H9 (cell line): ENCODE results near the gene SPDYE1. TPM values are rescaled to one million over a fixed set of nuclear protein-coding genes. Genes with fewer than 3 reads are reported as not detected.

Source experiments
- DNase-seq: peaks from one replicate; pipeline ENCODE4 v3.0.0-alpha.2; 2017
- H2AFZ ChIP-seq: one replicate; pipeline ENCODE4 v1.6.1; 2013; ENCODE audit warnings: mild to moderate bottlenecking, low read length, control low read depth, moderate library complexity
- H2AK5ac ChIP-seq: 2 replicates; pipeline ENCODE4 v1.6.1; 2013; ENCODE audit warnings: low read length, control low read depth, mixed read lengths; ENCODE audit not compliant: insufficient read length
- H2BK120ac ChIP-seq: one replicate; pipeline ENCODE4 v1.6.1; 2013; ENCODE audit warnings: low read depth, mild to moderate bottlenecking, low read length, control low read depth, inconsistent platforms; ENCODE audit not compliant: poor library complexity, severe bottlenecking
- H2BK12ac ChIP-seq: 2 replicates; pipeline ENCODE4 v1.6.1; 2013; ENCODE audit warnings: low read length, control low read depth, mixed read lengths, low read depth; ENCODE audit not compliant: insufficient read length
- H2BK15ac ChIP-seq: 2 replicates; pipeline ENCODE4 v1.6.1; 2013; ENCODE audit warnings: low read depth, low read length, control low read depth
- H2BK20ac ChIP-seq: one replicate; pipeline ENCODE4 v1.6.1; 2013; ENCODE audit warnings: low read depth, mild to moderate bottlenecking, low read length, control low read depth, inconsistent platforms; ENCODE audit not compliant: poor library complexity, severe bottlenecking
- H2BK5ac ChIP-seq: 2 replicates; pipeline ENCODE4 v1.6.1; 2013; ENCODE audit warnings: low read length, control low read depth, mixed read lengths; ENCODE audit not compliant: insufficient read length
- H3K14ac ChIP-seq: 2 replicates; pipeline ENCODE4 v1.6.1; 2013; ENCODE audit warnings: low read length, control low read depth; ENCODE audit not compliant: insufficient read depth
- H3K18ac ChIP-seq: 2 replicates; pipeline ENCODE4 v1.6.1; 2013; ENCODE audit warnings: low read depth, mild to moderate bottlenecking, mixed read lengths, low read length, control low read depth; ENCODE audit not compliant: insufficient read length
- H3K23ac ChIP-seq: 2 replicates; pipeline ENCODE4 v1.6.1; 2013; ENCODE audit warnings: low read length, control low read depth, mixed read lengths, low read depth; ENCODE audit not compliant: insufficient read length
- H3K23me2 ChIP-seq: 2 replicates; pipeline ENCODE4 v1.6.1; 2013; ENCODE audit warnings: low read depth, mild to moderate bottlenecking, mixed read lengths, low read length, control low read depth; ENCODE audit not compliant: insufficient read length, poor library complexity, severe bottlenecking
- H3K27ac ChIP-seq: 2 replicates; pipeline ENCODE4 v1.5.1; 2013; ENCODE audit warnings: low read length, control low read depth, mixed read lengths, low read depth; ENCODE audit not compliant: insufficient read length
- H3K27me3 ChIP-seq: 2 replicates; pipeline ENCODE4 v1.6.1; 2013; ENCODE audit warnings: low read length, control low read depth, inconsistent platforms; ENCODE audit not compliant: insufficient read depth
- H3K4ac ChIP-seq: 2 replicates; pipeline ENCODE4 v1.6.1; 2013; ENCODE audit warnings: low read depth, mild to moderate bottlenecking, control low read depth, inconsistent platforms, low read length, moderate library complexity
- H3K4me1 ChIP-seq: 2 replicates; pipeline ENCODE4 v1.6.1; 2013; ENCODE audit warnings: low read length, control low read depth, inconsistent platforms; ENCODE audit not compliant: insufficient read depth
- H3K4me2 ChIP-seq: 2 replicates; pipeline ENCODE4 v1.6.1; 2013; ENCODE audit warnings: low read length, control low read depth, mixed read lengths; ENCODE audit not compliant: insufficient read length, insufficient read depth
- H3K56ac ChIP-seq: 2 replicates; pipeline ENCODE4 v1.6.1; 2013; ENCODE audit warnings: low read depth, mild to moderate bottlenecking, mixed read lengths, low read length, control low read depth; ENCODE audit not compliant: insufficient read length
- H3K79me1 ChIP-seq: 2 replicates; pipeline ENCODE4 v1.6.1; 2013; ENCODE audit warnings: low read depth, mild to moderate bottlenecking, moderate library complexity, low read length, control low read depth, inconsistent platforms; ENCODE audit not compliant: insufficient read depth, poor library complexity, severe bottlenecking
- H3K79me2 ChIP-seq: 2 replicates; pipeline ENCODE4 v1.6.1; 2013; ENCODE audit warnings: low read length, control low read depth, inconsistent platforms; ENCODE audit not compliant: insufficient read depth
- H3K9ac ChIP-seq: 2 replicates; pipeline ENCODE4 v1.6.1; 2013; ENCODE audit warnings: low read length, control low read depth, mixed read lengths; ENCODE audit not compliant: insufficient read length; ENCODE audit errors: extremely low read depth
- H3K9me3 ChIP-seq: one replicate; pipeline ENCODE4 v1.6.1; 2013; ENCODE audit warnings: low read depth, low read length, inconsistent platforms; ENCODE audit not compliant: control insufficient read depth
- H3T11ph ChIP-seq: one replicate; pipeline ENCODE4 v1.6.1; 2013; ENCODE audit warnings: mild to moderate bottlenecking, low read length, control low read depth, inconsistent platforms
- H4K20me1 ChIP-seq: one replicate; pipeline ENCODE4 v1.6.1; 2013; ENCODE audit not compliant: control insufficient read depth, insufficient read length, insufficient read depth
- H4K5ac ChIP-seq: 2 replicates; pipeline ENCODE4 v1.6.1; 2013; ENCODE audit warnings: low read depth, mild to moderate bottlenecking, mixed read lengths, low read length, control low read depth; ENCODE audit not compliant: insufficient read length
- H4K8ac ChIP-seq: replicated peaks from 2 replicates; pipeline ENCODE4 v1.6.1; 2013; ENCODE audit warnings: low read length, control low read depth, mixed read lengths, low read depth; ENCODE audit not compliant: insufficient read length
- H4K91ac ChIP-seq: 2 replicates; pipeline ENCODE4 v1.6.1; 2013; ENCODE audit warnings: low read depth, mild to moderate bottlenecking, moderate library complexity, mixed read lengths, low read length, control low read depth; ENCODE audit not compliant: insufficient read length
- H3K27ac Mint-ChIP-seq, 3 experiments: 2 replicates in 2 of 3; 3 replicates in 1 of 3; pipeline ENCODE4 v1.8.0; 2020 to 2021; ENCODE audit warnings: mixed read lengths in 3 of 3, mild to moderate bottlenecking in 1 of 3, moderate library complexity in 1 of 3
- H3K27me3 Mint-ChIP-seq: 2 replicates; pipeline ENCODE4 v1.8.0; 2021; ENCODE audit warnings: low read depth, mild to moderate bottlenecking, moderate library complexity, mixed read lengths
- H3K36me3 Mint-ChIP-seq, 3 experiments: 2 replicates in 2 of 3; 3 replicates in 1 of 3; pipeline ENCODE4 v1.8.0; 2020 to 2021; ENCODE audit warnings: low read depth in 3 of 3, mixed read lengths in 3 of 3; ENCODE audit not compliant: insufficient read depth in 1 of 3
- H3K4me1 Mint-ChIP-seq, 2 experiments: 2 replicates each; pipeline ENCODE4 v1.8.0; 2020; ENCODE audit warnings: mixed read lengths in 2 of 2
- H3K4me3 Mint-ChIP-seq, 2 experiments: 2 replicates in 1 of 2; 3 replicates in 1 of 2; pipeline ENCODE4 v1.8.0; 2020 to 2021; ENCODE audit warnings: mild to moderate bottlenecking in 2 of 2, mixed read lengths in 2 of 2, moderate library complexity in 1 of 2
- H3K9me3 Mint-ChIP-seq, 2 experiments: 2 replicates in 1 of 2; 3 replicates in 1 of 2; pipeline ENCODE4 v1.8.0; 2020; ENCODE audit warnings: mild to moderate bottlenecking in 2 of 2, mixed read lengths in 2 of 2, moderate library complexity in 1 of 2
- WGBS: extraction: QIAGEN DNeasy Blood & Tissue Kit; methylation state at CpG from one replicate; pipeline ENCODE4 v1.1.7; 2013; ENCODE audit warnings: missing lambda C conversion rate, low lambda C conversion rate, mixed read lengths; ENCODE audit not compliant: insufficient read length; ENCODE audit errors: extremely low coverage; 5-methylcytosine and 5-hydroxymethylcytosine counted together
- total RNA-seq: library from RNA; stranded (reverse); gene quantifications from 2 replicates; pipeline ENCODE4 v1.2.1, GENCODE V29; 2021
- TF ChIP-seq, protein P1 (sequence below): fragments of 200-600 bp; sonication (generic); conservative IDR thresholded peaks from 3 replicates; pipeline ENCODE4 v1.8.0; 2021; ENCODE audit warnings: antibody characterized with exemption, mild to moderate bottlenecking

The SPDYE1 gene
- total RNA-seq, 1 experiment from 2014 or later: not detected

DNA sequence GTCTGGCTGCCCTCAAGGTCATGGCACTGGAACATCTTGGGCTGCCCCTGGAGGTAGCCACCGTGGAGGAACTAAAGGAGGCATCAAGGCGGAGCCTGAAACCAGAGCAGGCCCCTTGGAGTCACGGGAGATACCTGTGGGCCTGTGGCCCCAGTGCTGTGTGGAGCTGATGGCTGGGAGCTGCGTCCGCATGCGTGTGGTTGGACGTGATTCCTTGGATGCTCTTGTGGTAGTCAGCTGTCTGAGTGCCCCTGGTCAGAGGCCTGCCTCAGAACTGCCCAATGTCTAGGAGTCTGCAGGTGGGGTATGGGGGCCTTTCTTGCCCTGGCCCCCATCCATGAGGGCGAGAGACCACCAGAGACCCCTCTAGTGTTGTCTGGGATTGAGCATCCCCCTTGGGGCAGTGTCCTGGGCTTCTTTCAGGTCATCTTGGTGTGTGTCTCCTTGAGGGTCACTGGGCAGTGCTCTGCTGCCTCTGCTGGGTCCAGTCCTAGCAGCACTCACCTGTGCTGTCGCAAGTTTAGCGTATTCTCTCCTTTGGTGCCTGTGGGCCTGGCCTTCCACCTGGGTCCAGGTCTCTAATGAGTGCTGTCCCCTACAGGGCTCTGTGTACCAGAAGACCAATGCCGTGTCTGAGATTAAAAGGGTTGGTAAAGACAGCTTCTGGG lies 59.6 kb downstream of the SPDYE1 start:
- H3K27me3 ChIP-seq: no peaks in the 10 kb centered on the region
- no peak overlapping the region for H2AK5ac ChIP-seq
- H3K79me2 ChIP-seq: no peaks in the 10 kb centered on the region
- no peak overlapping the region for H3T11ph ChIP-seq
- Mint-ChIP-seq H3K9me3 (no peaks in the 10 kb centered on the region; a peak in 2 of 5 replicates), H3K27ac (no peak overlapping the region), H3K4me3 (no peak overlapping the region), H3K27me3 (no peaks in the 10 kb centered on the region), H3K4me1 (no peaks in the 10 kb centered on the region), H3K36me3 (peaks cover 22 to 78% (median 51%) of the 10 kb centered on the region in 3 experiments; a peak in 6 of 7 replicates)
- no peak overlapping the region for H2BK12ac ChIP-seq
- H3K79me1 ChIP-seq: no peaks in the 10 kb centered on the region
- no peak overlapping the region for H2AFZ ChIP-seq
- no peak overlapping the region for H2BK5ac ChIP-seq
- H3K27ac ChIP-seq: no peak overlapping the region
- no peak overlapping the region for H4K91ac ChIP-seq
- DNase-seq: no peak
- H4K20me1 ChIP-seq: no peaks in the 10 kb centered on the region
- H3K14ac ChIP-seq: no peak overlapping the region
- H3K23me2 ChIP-seq: no peaks in the 10 kb centered on the region
- no CpG with 5 or more reads among the region's 11 CpGs for WGBS
- no peak overlapping the region for H2BK20ac ChIP-seq
- no peak overlapping the region for H3K4ac ChIP-seq
- no peak overlapping the region for H2BK120ac ChIP-seq
- no peak overlapping the region for H3K9ac ChIP-seq
- no peak overlapping the region for H3K4me2 ChIP-seq
- no peak overlapping the region for H3K23ac ChIP-seq
- H3K18ac ChIP-seq: no peak overlapping the region
- H4K8ac ChIP-seq: no peak overlapping the region
- no peaks in the 10 kb centered on the region for H3K9me3 ChIP-seq
- H2BK15ac ChIP-seq: no peak overlapping the region
- TF ChIP-seq, protein P1, sequence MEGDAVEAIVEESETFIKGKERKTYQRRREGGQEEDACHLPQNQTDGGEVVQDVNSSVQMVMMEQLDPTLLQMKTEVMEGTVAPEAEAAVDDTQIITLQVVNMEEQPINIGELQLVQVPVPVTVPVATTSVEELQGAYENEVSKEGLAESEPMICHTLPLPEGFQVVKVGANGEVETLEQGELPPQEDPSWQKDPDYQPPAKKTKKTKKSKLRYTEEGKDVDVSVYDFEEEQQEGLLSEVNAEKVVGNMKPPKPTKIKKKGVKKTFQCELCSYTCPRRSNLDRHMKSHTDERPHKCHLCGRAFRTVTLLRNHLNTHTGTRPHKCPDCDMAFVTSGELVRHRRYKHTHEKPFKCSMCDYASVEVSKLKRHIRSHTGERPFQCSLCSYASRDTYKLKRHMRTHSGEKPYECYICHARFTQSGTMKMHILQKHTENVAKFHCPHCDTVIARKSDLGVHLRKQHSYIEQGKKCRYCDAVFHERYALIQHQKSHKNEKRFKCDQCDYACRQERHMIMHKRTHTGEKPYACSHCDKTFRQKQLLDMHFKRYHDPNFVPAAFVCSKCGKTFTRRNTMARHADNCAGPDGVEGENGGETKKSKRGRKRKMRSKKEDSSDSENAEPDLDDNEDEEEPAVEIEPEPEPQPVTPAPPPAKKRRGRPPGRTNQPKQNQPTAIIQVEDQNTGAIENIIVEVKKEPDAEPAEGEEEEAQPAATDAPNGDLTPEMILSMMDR: no peak
- H4K5ac ChIP-seq: no peak overlapping the region
- H3K56ac ChIP-seq: no peak overlapping the region
- no peaks in the 10 kb centered on the region for H3K4me1 ChIP-seq
